HCT116 (cell line): ENCODE results near the gene PSMD4.

Experiments used
- CEBPB ChIP-seq: IDR thresholded peaks from 2 replicates; pipeline ENCODE4 v1.6.1; 2012; ENCODE audit warnings: low read depth
- CTCF ChIP-seq, 3 experiments: fragments of 200-600 bp in 1 of 3; sonication (generic) in 1 of 3; IDR thresholded peaks in 2 of 3; conservative IDR thresholded peaks in 1 of 3; 2 replicates each; pipeline ENCODE4 v1.5.1; 2012 to 2017; ENCODE audit warnings: low read depth in 2 of 3, low read length in 2 of 3, antibody characterized with exemption in 1 of 3, borderline replicate concordance in 1 of 3, control low read depth in 1 of 3, mild to moderate bottlenecking in 1 of 3, mixed read lengths in 1 of 3, mixed run types in 1 of 3, moderate library complexity in 1 of 3; ENCODE audit not compliant: insufficient read depth in 1 of 3
- EZH2phosphoT487 ChIP-seq: fragments of 200-600 bp; IDR thresholded peaks from 2 replicates; pipeline ENCODE4 v1.6.1; 2018; ENCODE audit warnings: antibody characterized with exemption, borderline replicate concordance
- MAX ChIP-seq: IDR thresholded peaks from 2 replicates; pipeline ENCODE4 v1.6.1; 2012
- POLR2A ChIP-seq: IDR thresholded peaks from 2 replicates; pipeline ENCODE4 v1.7.0; 2011; ENCODE audit warnings: borderline replicate concordance; ENCODE audit not compliant: insufficient read depth, insufficient read length; ENCODE audit errors: extremely low read depth
- POLR2AphosphoS5 ChIP-seq: IDR thresholded peaks from 2 replicates; pipeline ENCODE4 v1.6.1; 2011; ENCODE audit warnings: mild to moderate bottlenecking, low read depth, low read length, moderate library complexity
- YY1 ChIP-seq: IDR thresholded peaks from 2 replicates; pipeline ENCODE4 v1.6.1; 2011; ENCODE audit warnings: low read length, low read depth, moderate library complexity, mild to moderate bottlenecking; ENCODE audit not compliant: insufficient replicate concordance; ENCODE audit errors: extremely low read depth
- ZBTB33 ChIP-seq: IDR thresholded peaks from 2 replicates; pipeline ENCODE4 v1.6.1; 2011; ENCODE audit warnings: mild to moderate bottlenecking, low read length, moderate library complexity; ENCODE audit not compliant: insufficient replicate concordance; ENCODE audit errors: extremely low read depth

- TF ChIP-seq EZH2phosphoT487: no peak
- TF ChIP-seq POLR2A: no peak
- no peak for TF ChIP-seq CTCF (IDR thresholded peaks at IDR 0.05 in 2 of 3, conservative IDR thresholded peaks at IDR 0.05 in 1 of 3; ENCODE audit: borderline replicate concordance in 1 of 3, insufficient read depth in 1 of 3, low read depth in 2 of 3, low read length in 2 of 3)
- no peak for TF ChIP-seq ZBTB33
- no peak for TF ChIP-seq YY1
- TF ChIP-seq MAX: no peak
- no peak for TF ChIP-seq CEBPB
- no peak for TF ChIP-seq POLR2AphosphoS5
Measured at GRCh38 chr1:151235235-151235634, 19.3 kb upstream of the PSMD4 start.
